ENCODE measurements around the gene PATE1. TPM values are rescaled to one million over a fixed set of nuclear protein-coding genes. Genes with fewer than 3 reads are reported as not detected.
"Not testable (repeated sequence)": the region's sequence is repeated elsewhere in the genome, so short reads cannot be mapped to it uniquely, and the experiment has no call there.

Gene PATE1
- total RNA-seq (not detected), polyA plus RNA-seq (ENCODE audit: insufficient read depth, low read depth, low replicate concordance) (not detected)
- long read RNA-seq, donor 1, result 0 reads
- long read RNA-seq, donor 2, result 0 reads

DNA sequence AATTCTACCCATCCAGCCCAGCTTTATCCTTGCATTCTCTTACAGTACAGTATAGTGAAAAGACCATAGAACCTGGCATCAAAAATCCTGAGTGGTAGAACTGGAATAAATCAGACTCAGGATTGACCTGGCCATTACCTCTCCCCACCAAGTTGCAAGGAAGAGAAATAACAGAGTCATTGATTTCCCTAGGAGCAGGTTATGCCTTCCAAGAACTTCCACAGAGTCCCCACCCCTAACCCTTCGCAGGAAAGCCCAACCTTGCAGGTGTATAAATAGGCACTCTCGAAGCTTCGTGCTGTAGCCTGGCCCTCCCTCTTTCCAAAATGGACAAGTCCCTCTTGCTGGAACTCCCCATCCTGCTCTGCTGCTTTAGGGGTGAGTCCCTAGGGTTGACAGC, at the start of gene PATE1:
Gene PATE1 (plus strand): TSS at position 301 of the 400 bp plus-strand sequence. CDS start 26 bp downstream, at position 327.
- 81 to 82% methylated on average over 3 of the region's 3 CpGs for WGBS, 2 donors
- DNase-seq, result no peak
- Histone ChIP-seq H3K9me3 (no peaks in the 10 kb centered on the region), H3K27me3 (no peaks in the 10 kb centered on the region), H3K4me1 (no peaks in the 10 kb centered on the region), H3K27ac (no peak within 1 kb of the TSS), H3K4me3 (no peak within 1 kb of the TSS), H3K36me3 (ENCODE audit: low read depth, missing control alignments) (no peaks in the 10 kb centered on the region)
- no peak for TF ChIP-seq POLR2A (IDR thresholded peaks at IDR 0.05)
- TF ChIP-seq, protein P1, sequence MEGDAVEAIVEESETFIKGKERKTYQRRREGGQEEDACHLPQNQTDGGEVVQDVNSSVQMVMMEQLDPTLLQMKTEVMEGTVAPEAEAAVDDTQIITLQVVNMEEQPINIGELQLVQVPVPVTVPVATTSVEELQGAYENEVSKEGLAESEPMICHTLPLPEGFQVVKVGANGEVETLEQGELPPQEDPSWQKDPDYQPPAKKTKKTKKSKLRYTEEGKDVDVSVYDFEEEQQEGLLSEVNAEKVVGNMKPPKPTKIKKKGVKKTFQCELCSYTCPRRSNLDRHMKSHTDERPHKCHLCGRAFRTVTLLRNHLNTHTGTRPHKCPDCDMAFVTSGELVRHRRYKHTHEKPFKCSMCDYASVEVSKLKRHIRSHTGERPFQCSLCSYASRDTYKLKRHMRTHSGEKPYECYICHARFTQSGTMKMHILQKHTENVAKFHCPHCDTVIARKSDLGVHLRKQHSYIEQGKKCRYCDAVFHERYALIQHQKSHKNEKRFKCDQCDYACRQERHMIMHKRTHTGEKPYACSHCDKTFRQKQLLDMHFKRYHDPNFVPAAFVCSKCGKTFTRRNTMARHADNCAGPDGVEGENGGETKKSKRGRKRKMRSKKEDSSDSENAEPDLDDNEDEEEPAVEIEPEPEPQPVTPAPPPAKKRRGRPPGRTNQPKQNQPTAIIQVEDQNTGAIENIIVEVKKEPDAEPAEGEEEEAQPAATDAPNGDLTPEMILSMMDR (IDR thresholded peaks at IDR 0.05), result no peak
- intact Hi-C loops (cut with DNase I; ENCODE audit: low total_unique reads), result no loop called here

DNA sequence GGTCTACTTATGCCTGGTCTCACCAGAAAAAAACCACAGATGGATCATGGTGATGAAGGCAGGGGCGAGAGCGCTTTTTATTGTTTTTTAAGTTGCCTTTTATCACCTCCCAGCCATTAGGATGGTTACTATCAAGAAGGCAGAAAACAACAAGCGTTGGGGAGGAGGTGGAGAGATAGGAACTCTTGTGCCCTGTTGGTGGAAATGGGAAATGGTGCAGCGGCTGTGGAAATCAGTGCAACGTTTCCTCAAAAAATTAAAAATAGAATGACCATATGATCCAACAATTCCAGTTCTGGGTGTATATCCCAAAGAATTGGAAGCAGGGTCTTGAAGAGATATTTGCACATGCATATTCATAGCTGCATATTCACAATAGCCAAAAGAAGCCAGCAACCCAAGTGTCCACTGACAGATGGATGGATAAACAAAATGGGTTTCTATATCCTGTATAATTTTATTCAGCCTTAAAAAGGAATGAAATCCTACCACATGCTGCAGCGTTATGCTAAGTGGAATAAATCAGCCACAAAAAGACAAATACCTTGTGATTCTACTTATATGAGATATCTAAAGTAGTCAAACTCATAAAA, 45.0 kb upstream of the PATE1 start:
- Histone ChIP-seq H3K9me3 (no peaks in the 10 kb centered on the region), H3K36me3 (ENCODE audit: low read depth, missing control alignments) (no peaks in the 10 kb centered on the region), H3K4me3 (no peak overlapping the region), H3K27ac (no peak overlapping the region), H3K27me3 (no peaks in the 10 kb centered on the region), H3K4me1 (no peaks in the 10 kb centered on the region)
- TF ChIP-seq POLR2A (IDR thresholded peaks at IDR 0.05), result no peak
- TF ChIP-seq, protein P1 (IDR thresholded peaks at IDR 0.05), result no peak
- intact Hi-C loops (cut with DNase I; ENCODE audit: low total_unique reads), result no loop called here
- no peak for DNase-seq
- WGBS, 2 donors, result 83 to 88% methylated on average over 6 of the region's 6 CpGs

DNA sequence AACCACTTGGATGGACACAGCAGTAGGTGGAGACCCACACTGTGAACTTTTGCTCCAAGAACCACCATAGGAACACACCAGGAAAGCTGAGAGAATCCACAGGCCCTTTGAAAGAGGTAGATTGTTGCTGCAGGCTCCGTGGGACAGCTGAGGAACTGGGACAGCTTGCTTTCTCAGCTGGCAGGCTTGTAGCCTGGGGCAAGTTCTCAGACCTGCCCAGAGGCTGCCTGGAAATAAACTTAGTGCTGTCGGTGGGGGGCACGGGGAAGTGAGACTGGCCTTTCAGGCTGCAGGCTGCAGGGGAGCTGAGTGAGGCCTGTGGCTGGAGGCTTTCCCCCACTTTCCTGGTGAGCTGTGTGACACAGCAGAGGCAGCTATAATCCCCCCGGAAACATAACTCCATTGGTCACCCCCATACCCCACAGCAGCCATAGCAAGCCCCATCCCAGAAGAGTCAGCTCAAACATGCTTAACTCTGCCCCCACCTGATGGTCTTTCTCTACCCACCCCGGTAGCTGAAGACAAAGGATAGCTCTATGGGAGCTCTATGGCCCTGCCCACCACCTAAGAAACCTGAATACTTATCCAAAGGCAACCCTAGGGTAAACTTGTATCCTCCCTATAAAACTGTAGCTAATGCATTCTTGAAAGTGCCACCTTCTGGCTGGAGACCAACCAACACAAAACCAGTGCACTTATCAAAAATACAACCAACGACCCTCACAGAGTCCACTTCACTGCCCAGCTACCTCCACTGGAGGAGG, 44.0 kb upstream of the PATE1 start:
- Histone ChIP-seq H3K36me3 (ENCODE audit: low read depth, missing control alignments) (no peaks in the 10 kb centered on the region), H3K9me3 (no peaks in the 10 kb centered on the region), H3K27ac (no peak overlapping the region), H3K4me3 (no peak overlapping the region), H3K4me1 (no peaks in the 10 kb centered on the region), H3K27me3 (no peaks in the 10 kb centered on the region)
- intact Hi-C loops (cut with DNase I; ENCODE audit: low total_unique reads), result no loop called here
- no peak for TF ChIP-seq POLR2A (IDR thresholded peaks at IDR 0.05)
- no peak for DNase-seq
- 61 to 67% methylated on average over 5 to 6 of the region's 6 CpGs for WGBS, 2 donors

DNA sequence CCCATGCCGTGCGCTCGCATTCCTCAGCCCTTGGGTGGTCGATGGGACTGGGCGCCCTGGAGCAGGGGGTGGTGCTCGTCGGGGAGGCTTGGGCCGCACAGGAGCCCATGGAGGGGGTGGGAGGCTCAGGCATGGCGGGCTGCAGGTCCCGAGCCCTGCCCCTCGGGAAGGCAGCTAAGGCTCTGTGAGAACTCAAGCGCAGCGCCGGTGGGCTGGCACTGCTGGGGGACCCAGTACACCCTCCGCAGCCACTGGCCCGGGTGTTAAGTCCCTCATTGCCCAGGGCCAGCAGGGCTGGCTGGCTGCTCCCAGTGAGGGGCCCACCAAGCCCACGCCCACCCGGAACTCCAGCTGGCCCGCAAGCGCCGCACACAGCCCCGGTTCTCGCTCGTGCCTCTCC, 41.4 kb upstream of the PATE1 start:
- H3K4me1 ChIP-seq; H3K36me3 ChIP-seq (ENCODE audit: low read depth, missing control alignments); H3K27me3 ChIP-seq; DNase-seq; H3K4me3 ChIP-seq; H3K27ac ChIP-seq; H3K9me3 ChIP-seq; intact Hi-C loops (cut with DNase I; ENCODE audit: low total_unique reads): not testable (repeated sequence)
- 73 to 87% methylated on average over 16 to 22 of the region's 24 CpGs for WGBS, 2 donors

DNA sequence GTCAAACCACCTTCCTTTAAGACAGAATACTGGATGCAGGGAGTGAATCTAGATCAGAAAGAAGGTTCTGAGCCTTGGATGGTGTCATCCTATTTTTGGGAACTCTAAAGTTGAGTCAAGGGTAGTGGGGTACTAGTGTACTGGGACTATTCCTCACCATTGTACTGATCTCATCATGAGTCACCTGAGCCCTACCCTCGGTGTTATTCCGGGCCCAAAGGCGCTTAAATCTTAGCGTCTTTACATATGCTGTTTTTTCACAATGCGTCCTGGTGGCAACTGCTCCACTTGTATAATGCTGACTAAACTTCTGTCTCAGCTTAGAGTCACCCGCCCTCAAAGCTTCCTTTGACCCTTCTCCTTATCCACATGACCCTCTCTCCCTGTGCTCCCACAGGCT, 25.3 kb upstream of the PATE1 start:
- Histone ChIP-seq H3K4me3 (no peak overlapping the region), H3K36me3 (ENCODE audit: low read depth, missing control alignments) (no peaks in the 10 kb centered on the region), H3K27me3 (no peaks in the 10 kb centered on the region), H3K27ac (no peak overlapping the region), H3K9me3 (no peaks in the 10 kb centered on the region), H3K4me1 (no peaks in the 10 kb centered on the region)
- TF ChIP-seq, protein P1 (IDR thresholded peaks at IDR 0.05), result no peak
- TF ChIP-seq POLR2A (IDR thresholded peaks at IDR 0.05), result no peak
- DNase-seq, result no peak
- 86 to 90% methylated on average over 6 of the region's 6 CpGs for WGBS, 2 donors
- intact Hi-C loops (cut with DNase I; ENCODE audit: low total_unique reads), result no loop called here
